ENCODE data around the gene BICC1. TPM values are rescaled to one million over a fixed set of nuclear protein-coding genes. Genes with fewer than 3 reads are reported as not detected.

The BICC1 gene
- total and polyA plus RNA-seq, 2 experiments from 2014 or later: 5.8 to 20.4 TPM

DNA sequence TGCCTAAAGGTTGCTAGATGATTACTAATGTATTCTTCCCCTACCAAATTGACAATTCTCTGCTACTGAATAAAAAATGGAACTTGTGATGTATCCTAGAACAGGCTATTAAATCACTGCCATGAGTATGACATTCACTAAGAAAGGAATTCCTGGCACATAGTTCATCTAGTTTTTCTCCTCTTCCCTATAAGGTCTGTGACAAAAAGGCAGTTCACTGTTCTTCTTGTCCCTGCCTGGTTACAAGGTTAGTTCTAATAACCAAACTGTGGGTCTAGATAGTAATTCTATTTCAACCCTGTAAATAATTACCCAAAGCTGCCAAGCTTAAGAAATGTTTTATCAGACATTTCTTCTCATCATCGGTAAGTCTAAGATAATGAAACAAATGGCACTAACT is 245.6 kb downstream of the BICC1 start:
- Histone ChIP-seq H2AFZ (no peak overlapping the region), H3K79me2 (peaks cover 2% of the 10 kb centered on the region), H3K27ac (peak overlapping the region; percentile 85), H3K36me3 (replicated peaks; ENCODE audit: insufficient read depth, low read depth) (no peaks in the 10 kb centered on the region), H4K20me1 (ENCODE audit: insufficient read depth, poor library complexity, severe bottlenecking) (no peaks in the 10 kb centered on the region), H3K9me2 (replicated peaks; ENCODE audit: insufficient read depth) (no peaks in the 10 kb centered on the region), H3K4me3 (no peak overlapping the region), H3K4me2 (no peak overlapping the region), H3K4me1 (ENCODE audit: insufficient read depth) (peaks cover 40% of the 10 kb centered on the region), H3K9me3 (ENCODE audit: low read depth) (no peaks in the 10 kb centered on the region), H3K27me3 (no peaks in the 10 kb centered on the region)
- TF ChIP-seq EZH2phosphoT487 (IDR thresholded peaks at IDR 0.05; ENCODE audit: low read depth, severe bottlenecking, unreplicated experiment) (no peak), EZH2 (IDR thresholded peaks at IDR 0.05; ENCODE audit: borderline replicate concordance) (no peak)
- WGBS (ENCODE audit: low lambda C conversion rate, missing lambda C conversion rate): 62% methylated on average over 1 of the region's 1 CpG
- DNase-seq (ENCODE audit: low spot score): no peak

GRCh38 chr10:58764087-58764747 is 251.5 kb downstream of the BICC1 start:
- Histone ChIP-seq H3K27me3 (no peaks in the 10 kb centered on the region), H3K9me2 (replicated peaks; ENCODE audit: insufficient read depth) (no peaks in the 10 kb centered on the region), H3K4me1 (ENCODE audit: insufficient read depth) (no peaks in the 10 kb centered on the region), H4K20me1 (ENCODE audit: insufficient read depth, poor library complexity, severe bottlenecking) (no peaks in the 10 kb centered on the region), H3K27ac (no peak overlapping the region), H3K36me3 (replicated peaks; ENCODE audit: insufficient read depth, low read depth) (no peaks in the 10 kb centered on the region), H3K4me2 (no peak overlapping the region), H3K9me3 (ENCODE audit: low read depth) (no peaks in the 10 kb centered on the region), H2AFZ (no peak overlapping the region), H3K4me3 (no peak overlapping the region), H3K79me2 (no peaks in the 10 kb centered on the region)
- 91% methylated on average over 1 of the region's 1 CpG for WGBS (ENCODE audit: low lambda C conversion rate, missing lambda C conversion rate)
- DNase-seq (ENCODE audit: low spot score): no peak
- TF ChIP-seq EZH2phosphoT487 (IDR thresholded peaks at IDR 0.05; ENCODE audit: low read depth, severe bottlenecking, unreplicated experiment) (no peak), EZH2 (IDR thresholded peaks at IDR 0.05; ENCODE audit: borderline replicate concordance) (no peak), CTCF (IDR thresholded peaks at IDR 0.05; ENCODE audit: poor library complexity) (no peak)

DNA sequence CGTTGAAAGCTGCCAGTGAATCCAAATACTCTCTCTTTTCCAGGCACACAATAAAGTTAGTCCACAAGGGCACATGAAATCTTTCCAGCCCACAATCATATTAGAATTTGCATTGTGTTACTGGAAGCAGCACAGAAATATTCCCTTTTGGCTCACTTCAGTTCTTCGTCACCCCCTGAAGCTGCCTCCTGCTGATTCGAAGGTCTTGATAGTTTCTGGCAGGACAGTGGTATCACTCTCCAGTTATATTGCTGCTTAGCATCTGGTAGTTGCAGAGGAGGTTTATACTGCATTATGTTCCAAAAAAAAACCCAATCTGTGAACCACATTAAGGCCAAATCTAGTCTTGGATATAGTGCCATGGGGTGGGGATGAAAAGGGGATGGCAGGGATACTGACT is 253.2 kb downstream of the BICC1 start:
- Histone ChIP-seq H3K36me3 (replicated peaks; ENCODE audit: insufficient read depth, low read depth) (no peaks in the 10 kb centered on the region), H3K4me1 (ENCODE audit: insufficient read depth) (no peaks in the 10 kb centered on the region), H3K79me2 (no peaks in the 10 kb centered on the region), H3K9me2 (replicated peaks; ENCODE audit: insufficient read depth) (no peaks in the 10 kb centered on the region), H4K20me1 (ENCODE audit: insufficient read depth, poor library complexity, severe bottlenecking) (no peaks in the 10 kb centered on the region), H3K4me2 (no peak overlapping the region), H3K27ac (no peak overlapping the region), H3K4me3 (no peak overlapping the region), H3K27me3 (no peaks in the 10 kb centered on the region), H2AFZ (no peak overlapping the region), H3K9me3 (ENCODE audit: low read depth) (no peaks in the 10 kb centered on the region)
- 88% methylated on average over 3 of the region's 3 CpGs for WGBS (ENCODE audit: low lambda C conversion rate, missing lambda C conversion rate)
- DNase-seq (ENCODE audit: low spot score): no peak
- TF ChIP-seq CTCF (IDR thresholded peaks at IDR 0.05; ENCODE audit: poor library complexity) (no peak), EZH2phosphoT487 (IDR thresholded peaks at IDR 0.05; ENCODE audit: low read depth, severe bottlenecking, unreplicated experiment) (no peak), EZH2 (IDR thresholded peaks at IDR 0.05; ENCODE audit: borderline replicate concordance) (no peak)

DNA sequence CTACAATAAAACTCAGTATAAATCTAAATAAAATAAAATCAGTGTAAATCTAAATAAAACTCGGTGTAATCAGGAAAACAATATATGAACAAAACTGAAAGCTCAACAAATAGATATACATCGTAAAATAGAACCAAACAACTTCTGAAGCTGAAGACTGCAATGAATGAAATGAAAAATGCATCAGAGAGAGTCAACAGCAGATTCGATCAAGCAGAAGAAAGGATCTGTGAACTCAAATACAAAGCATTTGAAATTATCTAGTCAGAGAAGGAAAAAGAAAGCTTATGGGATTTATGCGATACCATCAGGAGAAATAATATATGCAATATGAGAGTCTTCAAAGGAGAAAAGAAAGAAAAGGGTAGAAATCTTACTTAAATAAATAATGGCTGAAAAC is 255.0 kb downstream of the BICC1 start:
- no peak for TF ChIP-seq EZH2 (IDR thresholded peaks at IDR 0.05; ENCODE audit: borderline replicate concordance)
- no peaks in the 10 kb centered on the region for H3K9me2 ChIP-seq (replicated peaks; ENCODE audit: insufficient read depth)
- no peak for DNase-seq (ENCODE audit: low spot score)
- H3K4me3 ChIP-seq: no peak overlapping the region
- WGBS (ENCODE audit: low lambda C conversion rate, missing lambda C conversion rate): 91% methylated on average over 4 of the region's 4 CpGs
- H3K27me3 ChIP-seq: no peaks in the 10 kb centered on the region
- no peak overlapping the region for H3K4me2 ChIP-seq
- H3K79me2 ChIP-seq: no peaks in the 10 kb centered on the region
- no peak overlapping the region for H2AFZ ChIP-seq
- H3K27ac ChIP-seq: no peak overlapping the region
- H3K9me3 ChIP-seq (ENCODE audit: low read depth): no peaks in the 10 kb centered on the region
- no peaks in the 10 kb centered on the region for H3K36me3 ChIP-seq (replicated peaks; ENCODE audit: insufficient read depth, low read depth)
- no peaks in the 10 kb centered on the region for H4K20me1 ChIP-seq (ENCODE audit: insufficient read depth, poor library complexity, severe bottlenecking)
- no peaks in the 10 kb centered on the region for H3K4me1 ChIP-seq (ENCODE audit: insufficient read depth)
